GM18507 (cell line): Measurements from ENCODE around the gene TSSC4.

Source experiments
- DNase-seq: peaks from one replicate; pipeline ENCODE4 v3.0.0; 2011; ENCODE audit warnings: low read depth; ENCODE audit not compliant: insufficient read length; ENCODE audit errors: extremely low spot score
- FAIRE-seq: peaks from 2 replicates; lab custom pipeline; 2011; peaks lifted over from hg19 to GRCh38; lab: Jason Lieb, UNC

The TSSC4 gene

DNA sequence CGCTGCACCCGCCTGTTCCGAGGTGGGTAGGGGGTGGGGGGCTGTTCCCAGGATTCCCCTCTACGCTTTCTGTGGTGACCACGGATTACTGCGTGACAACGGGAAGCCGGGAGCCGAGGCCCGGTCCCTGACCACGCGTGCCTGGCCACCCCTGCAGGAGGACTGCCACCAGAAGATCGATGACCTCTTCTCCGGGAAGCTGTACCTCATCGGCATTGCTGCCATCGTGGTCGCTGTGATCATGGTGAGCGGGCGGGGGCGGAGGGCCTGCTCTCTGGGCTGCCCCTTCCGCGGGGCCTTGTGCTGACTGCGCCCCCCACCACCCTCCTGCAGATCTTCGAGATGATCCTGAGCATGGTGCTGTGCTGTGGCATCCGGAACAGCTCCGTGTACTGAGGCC is 4.1 kb upstream of the TSSC4 start:
- DNase-seq = no peak
- FAIRE-seq = no peak

- DNase-seq = no peak
- no peak for FAIRE-seq
Observed at GRCh38 chr11:2397005-2397404, 3.5 kb upstream of the TSSC4 start.

DNA sequence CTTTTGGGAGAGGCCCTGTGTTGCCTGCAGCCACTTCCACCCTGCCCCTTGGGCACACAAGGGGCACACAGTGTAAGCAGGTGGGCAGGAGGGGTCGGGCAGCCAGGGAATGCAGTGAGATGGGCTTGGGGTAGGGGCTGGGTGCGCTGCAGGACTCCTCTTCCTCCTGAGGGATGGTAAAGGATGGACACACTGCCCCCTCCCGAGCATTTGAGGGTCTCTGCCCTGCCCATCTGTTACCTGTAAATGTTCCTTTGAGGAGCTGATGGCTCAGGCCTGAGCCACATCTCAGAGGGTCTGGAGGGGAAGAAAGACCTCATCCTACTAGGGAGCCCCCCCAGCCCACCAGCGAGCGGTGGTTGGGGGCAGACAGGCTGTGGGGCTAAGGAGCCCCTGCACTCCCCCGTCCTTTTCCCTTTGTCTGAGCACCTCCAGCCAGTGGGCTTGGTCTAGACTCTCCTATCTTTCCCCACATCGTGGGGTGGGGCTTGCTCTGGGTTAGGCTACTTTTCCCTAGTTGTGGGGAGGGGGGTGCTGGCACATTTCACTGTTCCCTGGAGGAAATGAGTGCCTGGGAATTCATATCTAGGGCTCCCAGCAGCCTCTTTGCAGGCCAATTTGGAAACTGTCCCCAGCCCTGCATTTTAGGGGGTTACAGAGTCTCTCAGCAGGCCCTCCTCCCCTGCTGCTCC is 1.7 kb upstream of the TSSC4 start:
- DNase-seq (no peak), FAIRE-seq (no peak)

DNA sequence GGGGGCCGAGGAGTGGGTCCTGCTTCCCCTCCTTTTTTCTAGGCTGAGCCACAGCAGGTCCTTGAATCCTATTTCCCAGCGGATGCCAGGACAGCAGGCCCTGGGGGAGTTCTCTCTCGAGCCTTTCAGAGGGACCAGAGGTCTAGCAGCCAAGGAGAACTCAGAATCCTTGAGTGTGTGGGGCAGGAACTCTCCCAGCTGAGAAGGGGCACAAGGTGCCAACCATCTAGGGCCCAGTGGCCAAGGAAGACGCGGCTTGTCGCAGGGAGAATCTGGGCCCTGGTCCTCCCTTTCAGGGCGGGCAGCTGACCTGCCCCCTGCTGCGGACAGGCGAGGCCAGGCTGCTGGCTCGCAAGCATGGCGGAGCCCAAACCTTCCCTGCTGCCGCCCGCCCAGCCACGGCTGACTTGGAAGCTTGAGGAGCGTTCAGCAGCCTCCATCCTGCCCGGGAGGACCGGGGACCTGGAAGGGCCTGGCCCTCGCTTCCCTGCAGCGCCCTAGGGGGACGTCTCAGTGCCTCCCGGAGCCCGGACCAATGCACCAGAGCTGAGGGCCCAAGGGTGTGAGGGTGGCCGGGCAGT is 972 bp upstream of the TSSC4 start:
- DNase-seq (no peak), FAIRE-seq (no peak)

GRCh38 chr11:2400762-2401435 is 349 bp downstream of the TSSC4 start:
- DNase-seq = no peak

GRCh38 chr11:2401436-2401984 is 960 bp downstream of the TSSC4 start:
- DNase-seq = no peak

More at GRCh38 chr11:2400762-2401435, 349 bp downstream of the TSSC4 start:
- FAIRE-seq = no peak

DNA sequence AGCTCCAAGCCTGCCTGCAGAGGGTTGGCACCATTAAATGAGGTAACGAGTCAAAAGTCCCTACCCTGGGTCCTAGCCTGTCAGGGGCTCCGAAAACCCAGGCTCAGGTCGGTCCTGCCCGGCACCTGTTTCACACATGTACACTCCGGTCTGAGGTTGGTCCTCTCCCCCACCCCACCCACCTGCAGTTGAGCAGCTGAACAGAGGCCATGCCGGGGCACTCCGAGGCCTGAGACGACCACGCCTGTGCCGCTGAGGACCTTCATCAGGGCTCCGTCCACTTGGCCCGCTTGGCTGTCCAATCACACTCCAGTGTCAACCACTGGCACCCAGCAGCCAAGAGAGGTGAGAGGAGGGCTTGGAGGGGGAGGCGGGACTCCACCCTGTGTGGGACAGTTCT is 1.6 kb downstream of the TSSC4 start:
- no peak for FAIRE-seq

More at GRCh38 chr11:2401436-2401984, 960 bp downstream of the TSSC4 start:
- no peak for FAIRE-seq

DNA sequence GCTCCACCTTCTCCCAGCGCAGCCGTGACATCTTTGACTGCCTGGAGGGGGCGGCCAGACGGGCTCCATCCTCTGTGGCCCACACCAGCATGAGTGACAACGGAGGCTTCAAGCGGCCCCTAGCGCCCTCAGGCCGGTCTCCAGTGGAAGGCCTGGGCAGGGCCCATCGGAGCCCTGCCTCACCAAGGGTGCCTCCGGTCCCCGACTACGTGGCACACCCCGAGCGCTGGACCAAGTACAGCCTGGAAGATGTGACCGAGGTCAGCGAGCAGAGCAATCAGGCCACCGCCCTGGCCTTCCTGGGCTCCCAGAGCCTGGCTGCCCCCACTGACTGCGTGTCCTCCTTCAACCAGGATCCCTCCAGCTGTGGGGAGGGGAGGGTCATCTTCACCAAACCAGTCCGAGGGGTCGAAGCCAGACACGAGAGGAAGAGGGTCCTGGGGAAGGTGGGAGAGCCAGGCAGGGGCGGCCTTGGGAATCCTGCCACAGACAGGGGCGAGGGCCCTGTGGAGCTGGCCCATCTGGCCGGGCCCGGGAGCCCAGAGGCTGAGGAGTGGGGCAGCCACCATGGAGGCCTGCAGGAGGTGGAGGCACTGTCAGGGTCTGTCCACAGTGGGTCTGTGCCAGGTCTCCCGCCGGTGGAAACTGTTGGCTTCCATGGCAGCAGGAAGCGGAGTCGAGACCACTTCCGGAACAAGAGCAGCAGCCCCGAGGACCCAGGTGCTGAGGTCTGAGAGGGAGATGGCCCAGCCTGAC is 2.5 kb downstream of the TSSC4 start:
- FAIRE-seq (no peak), DNase-seq (no peak)

More for the DNA sequence above, 1.6 kb downstream of the TSSC4 start:
- DNase-seq = no peak

GRCh38 chr11:2404735-2405196 is 4.2 kb downstream of the TSSC4 start:
- no peak for DNase-seq
- FAIRE-seq = no peak

DNA sequence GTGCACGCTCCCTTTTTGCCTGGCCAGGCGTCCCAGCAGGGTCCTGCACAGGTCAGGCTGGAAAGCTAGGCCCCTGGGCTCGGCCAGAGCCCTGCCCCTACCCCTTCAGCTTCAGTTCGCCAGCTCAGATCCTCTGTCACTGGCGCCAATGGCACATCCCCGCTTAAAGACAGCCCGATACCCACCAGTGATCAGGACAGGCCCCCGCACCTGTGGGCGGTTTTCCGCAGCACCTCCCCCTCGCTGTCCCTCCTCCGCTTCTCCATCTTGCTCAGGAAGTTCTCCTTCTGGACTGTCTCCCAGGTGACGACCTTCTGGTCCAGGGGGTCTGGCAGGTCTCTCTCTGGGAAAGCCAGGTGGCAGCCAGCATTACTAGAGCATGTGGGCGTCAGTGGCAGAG is 5.9 kb downstream of the TSSC4 start:
- FAIRE-seq (no peak), DNase-seq (no peak)

GRCh38 chr11:2406878-2407410 is 6.4 kb downstream of the TSSC4 start:
- FAIRE-seq = no peak
- no peak for DNase-seq

- DNase-seq (no peak), FAIRE-seq (no peak)
Observed at GRCh38 chr11:2408671-2409070, 8.1 kb downstream of the TSSC4 start.

- no peak for DNase-seq
- no peak for FAIRE-seq
Observed at GRCh38 chr11:2409126-2409525, 8.6 kb downstream of the TSSC4 start.

DNA sequence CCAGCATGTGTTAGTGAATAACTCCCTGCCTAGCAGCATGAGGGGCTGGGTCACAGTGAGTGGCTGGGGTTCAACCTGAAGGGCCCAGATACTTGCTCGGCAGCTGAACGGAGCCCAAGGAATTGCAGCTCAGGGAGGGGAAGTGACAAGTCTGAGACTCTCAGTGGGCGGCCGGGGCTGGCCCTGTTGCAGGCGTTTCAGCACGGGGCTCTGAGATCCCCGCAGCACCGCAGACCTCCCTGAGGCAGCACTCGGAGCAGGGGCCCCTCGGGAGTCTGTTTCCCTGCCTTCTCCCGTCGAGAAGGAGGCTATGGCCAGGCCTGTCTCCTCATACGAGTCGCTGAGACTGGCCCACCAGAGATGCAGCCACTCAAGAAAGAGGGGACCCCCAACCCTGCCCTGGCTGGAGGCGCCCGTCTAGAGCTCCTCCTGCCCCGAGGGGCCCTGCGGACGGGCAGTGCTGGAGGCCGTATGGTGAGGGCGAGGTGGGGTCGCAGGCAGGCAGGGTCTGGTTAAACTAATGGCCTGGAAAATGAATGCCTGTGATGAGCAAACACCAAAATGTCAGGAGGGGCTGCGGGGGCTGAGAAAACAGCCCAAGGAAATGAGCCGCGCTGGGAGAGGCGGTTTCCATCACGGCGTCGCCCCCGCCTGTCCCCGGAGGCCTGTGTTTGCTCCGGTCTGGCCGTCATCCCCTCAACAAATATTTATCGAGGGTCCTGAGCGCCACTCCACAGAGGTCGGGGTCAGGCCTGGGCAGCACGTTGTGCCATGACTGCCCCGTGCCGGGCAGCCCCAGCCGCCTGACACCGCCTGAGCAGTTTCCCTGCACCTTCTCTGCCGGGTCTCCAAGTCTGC is 9.3 kb downstream of the TSSC4 start:
- FAIRE-seq (no peak), DNase-seq (no peak)

- DNase-seq = no peak
- no peak for FAIRE-seq
Observed at GRCh38 chr11:2410616-2411015, 10.1 kb downstream of the TSSC4 start.

GRCh38 chr11:2411446-2412305 is 11.1 kb downstream of the TSSC4 start:
- DNase-seq = no peak
- no peak for FAIRE-seq

DNA sequence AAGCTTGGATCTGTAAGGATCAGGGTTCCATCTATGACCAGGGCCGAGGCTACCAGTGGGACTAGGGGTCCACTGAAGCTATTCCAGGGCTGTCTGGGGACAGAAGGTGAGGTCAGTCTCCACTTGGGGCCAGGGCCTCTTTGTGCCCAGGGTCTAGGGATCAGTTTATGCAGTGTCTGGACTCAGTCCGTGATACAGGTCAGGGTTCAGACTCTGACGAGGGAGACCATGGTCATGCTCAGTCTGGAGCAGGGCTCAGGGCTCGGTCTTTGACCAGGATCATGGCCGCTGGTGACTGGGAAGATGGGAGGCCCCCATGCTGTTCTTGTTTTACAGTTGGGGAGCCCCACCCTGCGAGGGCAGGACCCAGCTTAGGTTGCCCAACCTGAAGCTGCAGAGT is 11.8 kb downstream of the TSSC4 start:
- DNase-seq = no peak
- FAIRE-seq = no peak
